GM23248 (cell line): Measurements from ENCODE around the gene ZNF660.

Source experiments
- EZH2 ChIP-seq: fragments of 200-600 bp; sonication (generic); IDR thresholded peaks from 2 replicates; pipeline ENCODE4 v1.6.1; 2018; ENCODE audit warnings: antibody characterized with exemption, mild to moderate bottlenecking; ENCODE audit not compliant: insufficient read depth, poor library complexity, severe bottlenecking
- EZH2phosphoT487 ChIP-seq: fragments of 200-600 bp; sonication (generic); IDR thresholded peaks from 2 replicates; pipeline ENCODE4 v1.6.1; 2018; ENCODE audit warnings: antibody characterized with exemption, moderate library complexity, mild to moderate bottlenecking, low read depth; ENCODE audit not compliant: insufficient read depth

GRCh38 chr3:44612678-44613077, 27.9 kb downstream of the ZNF660 start:
- TF ChIP-seq EZH2phosphoT487 = no peak
- TF ChIP-seq EZH2 = no peak
